HG03565 (cell line): ENCODE data around the gene CA14.
"Not testable (repeated sequence)": the region's sequence is repeated elsewhere in the genome, so short reads cannot be mapped to it uniquely, and the experiment has no call there.

Experiments used
- ATAC-seq: cut with Tn5 transposase; IDR thresholded peaks from one replicate; pipeline ENCODE4 v1.9.1; 2021; ENCODE audit warnings: mild to moderate bottlenecking, moderate library complexity; ENCODE audit not compliant: unreplicated experiment

CA14 gene

DNA sequence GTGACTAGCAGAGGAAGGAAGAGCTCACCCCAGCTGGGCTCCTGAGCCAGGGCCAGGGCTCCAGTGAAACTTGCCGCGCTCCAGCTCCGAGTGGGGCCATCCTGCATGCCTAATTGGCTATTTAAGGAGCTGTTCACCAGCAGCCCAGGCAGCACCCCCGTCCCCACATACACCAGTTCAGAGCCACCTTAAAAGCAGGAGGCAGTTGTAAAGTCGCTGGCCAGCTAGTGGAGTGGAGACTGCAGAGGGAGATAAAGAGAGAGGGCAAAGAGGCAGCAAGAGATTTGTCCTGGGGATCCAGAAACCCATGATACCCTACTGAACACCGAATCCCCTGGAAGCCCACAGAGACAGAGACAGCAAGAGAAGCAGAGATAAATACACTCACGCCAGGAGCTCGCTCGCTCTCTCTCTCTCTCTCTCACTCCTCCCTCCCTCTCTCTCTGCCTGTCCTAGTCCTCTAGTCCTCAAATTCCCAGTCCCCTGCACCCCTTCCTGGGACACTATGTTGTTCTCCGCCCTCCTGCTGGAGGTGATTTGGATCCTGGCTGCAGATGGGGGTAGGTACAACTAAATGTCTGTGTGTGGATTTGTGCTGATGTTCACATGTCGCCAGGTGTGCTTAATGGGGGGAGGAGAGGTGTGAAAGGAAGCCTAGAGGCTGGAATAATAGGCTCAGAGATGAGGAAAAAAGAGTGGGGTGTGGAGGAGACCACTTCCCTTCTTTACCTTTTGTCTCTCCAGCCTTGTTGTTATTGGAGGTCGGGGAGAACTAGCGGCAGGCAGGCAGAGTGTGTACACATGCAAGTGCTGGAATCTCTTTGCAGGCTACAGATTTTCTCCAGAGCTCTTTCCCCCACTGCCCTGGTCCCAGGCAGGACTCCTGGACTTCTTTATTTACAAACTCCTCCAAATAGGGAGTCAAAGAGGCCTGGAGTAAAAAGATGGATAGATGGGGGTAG, at the start of gene CA14:
TSS of gene CA14 (plus strand) at position 151 of the 962 bp plus-strand sequence. CDS start at position 506, 355 bp downstream.
- ATAC-seq = no peak

DNA sequence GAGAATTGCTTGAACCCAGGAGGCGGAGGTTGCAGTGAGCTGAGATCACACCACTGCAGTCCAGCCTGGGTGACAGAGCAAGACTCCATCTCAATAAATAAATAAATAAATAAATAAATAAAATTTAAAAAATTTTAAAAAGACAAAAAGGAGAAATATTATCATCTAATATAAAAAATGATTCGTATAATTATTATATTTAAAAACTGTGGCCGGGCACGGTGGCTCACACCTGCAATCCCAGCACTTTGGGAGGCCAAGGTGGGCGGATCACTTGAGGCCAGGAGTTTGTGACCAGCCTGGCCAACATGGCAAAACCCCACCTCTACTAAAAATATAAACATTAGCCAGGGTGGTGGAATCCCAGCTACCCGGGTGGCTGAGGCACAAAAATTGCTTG, 49.1 kb upstream of the CA14 start:
- not testable (repeated sequence) for ATAC-seq

DNA sequence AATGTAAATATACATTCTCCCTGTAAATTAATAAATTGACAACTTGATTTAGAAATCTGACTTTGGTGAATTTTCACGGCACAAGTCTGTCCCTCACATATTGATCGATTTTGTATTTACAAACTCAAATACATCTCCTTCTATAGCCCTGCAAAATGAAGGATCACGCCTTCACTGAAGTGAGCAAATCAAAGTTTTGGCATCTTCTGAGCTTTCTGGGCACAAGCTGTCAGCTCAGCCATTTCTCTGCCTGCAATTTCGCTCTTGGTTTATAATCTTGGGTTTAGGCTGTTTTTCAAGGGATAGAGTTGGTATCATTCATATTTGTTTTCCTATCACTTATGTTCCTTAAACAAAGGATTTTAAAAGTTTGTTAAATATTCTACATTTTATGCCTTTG, 47.5 kb upstream of the CA14 start:
- ATAC-seq = no peak

GRCh38 chr1:150210706-150211105, 46.9 kb upstream of the CA14 start:
- no peak for ATAC-seq

- ATAC-seq = no peak
Measured at GRCh38 chr1:150212070-150212469, 45.5 kb upstream of the CA14 start.

DNA sequence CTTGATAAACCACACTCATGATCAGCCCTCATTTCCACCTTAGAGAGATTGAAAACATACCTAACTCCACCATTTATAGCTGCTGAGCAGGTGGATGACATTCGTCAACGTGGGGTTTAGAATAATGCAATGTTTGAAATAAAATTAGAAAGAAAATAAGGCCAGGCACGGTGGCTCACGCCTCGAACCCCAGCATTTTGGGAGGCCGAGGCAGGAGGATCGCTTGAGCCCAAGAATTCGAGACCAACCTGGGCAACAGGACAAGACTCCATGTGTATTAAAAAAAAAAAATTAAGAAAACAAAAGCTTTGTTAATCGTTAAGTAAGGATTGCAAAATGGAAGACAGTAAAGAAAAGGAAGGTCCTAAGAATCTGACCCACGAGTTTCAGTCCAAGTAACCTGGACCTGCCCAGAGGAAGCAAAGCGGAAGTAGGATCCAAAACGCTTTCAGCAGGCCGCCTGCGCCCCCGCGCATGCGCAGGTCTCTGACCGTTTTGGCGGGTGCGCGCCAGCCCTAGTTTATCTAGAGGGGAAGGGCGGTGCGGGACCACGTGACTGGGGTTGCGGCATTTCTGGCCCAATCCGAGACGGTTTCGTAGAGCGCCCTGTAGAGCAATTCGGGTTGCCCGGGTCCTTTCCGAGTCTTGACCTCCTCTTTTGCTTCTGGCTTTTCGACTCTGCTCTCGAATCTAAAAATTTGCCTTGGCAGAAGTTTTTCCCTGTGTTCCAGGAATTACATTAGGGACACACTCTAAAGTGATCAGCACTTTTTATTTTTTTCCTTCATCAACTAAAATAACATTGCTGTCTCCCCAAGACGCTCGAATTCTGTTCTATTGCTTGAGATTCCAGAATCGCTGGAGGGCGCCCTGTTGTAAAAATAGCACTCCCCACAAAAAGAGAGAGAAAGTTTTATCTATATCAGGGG, 44.1 kb upstream of the CA14 start:
- peak; percentile 81 for ATAC-seq

DNA sequence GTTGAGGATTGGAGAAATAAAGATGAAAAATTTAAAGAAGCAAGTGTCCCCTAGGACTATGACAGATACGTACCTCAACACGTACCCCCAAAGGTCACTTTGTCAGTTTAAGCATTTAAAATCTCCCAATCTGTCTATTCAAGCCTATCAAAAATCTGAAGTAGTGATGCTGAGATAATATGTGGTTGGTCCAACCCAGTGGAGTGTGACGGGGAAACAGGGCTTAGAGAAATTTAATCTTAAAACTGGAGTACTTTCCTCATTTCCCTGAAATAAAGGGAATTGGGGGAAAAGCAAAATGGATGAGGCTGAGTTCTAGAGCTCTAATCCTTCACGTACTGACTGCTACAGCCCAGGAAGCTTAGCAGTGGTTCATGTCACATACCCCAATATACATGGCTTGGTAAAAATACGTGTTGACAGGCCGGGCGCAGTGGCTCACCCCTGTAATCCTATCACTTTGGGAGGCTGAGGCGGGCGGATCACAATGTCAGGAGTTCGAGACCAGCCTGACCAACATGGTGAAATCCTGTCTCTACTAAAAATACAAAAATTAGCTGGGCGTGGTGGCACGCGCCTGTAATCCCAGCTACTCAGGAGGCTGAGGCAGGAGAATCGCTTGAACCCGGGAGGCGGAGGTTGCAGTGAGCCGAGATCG, 43.3 kb upstream of the CA14 start:
- not testable (repeated sequence) for ATAC-seq

DNA sequence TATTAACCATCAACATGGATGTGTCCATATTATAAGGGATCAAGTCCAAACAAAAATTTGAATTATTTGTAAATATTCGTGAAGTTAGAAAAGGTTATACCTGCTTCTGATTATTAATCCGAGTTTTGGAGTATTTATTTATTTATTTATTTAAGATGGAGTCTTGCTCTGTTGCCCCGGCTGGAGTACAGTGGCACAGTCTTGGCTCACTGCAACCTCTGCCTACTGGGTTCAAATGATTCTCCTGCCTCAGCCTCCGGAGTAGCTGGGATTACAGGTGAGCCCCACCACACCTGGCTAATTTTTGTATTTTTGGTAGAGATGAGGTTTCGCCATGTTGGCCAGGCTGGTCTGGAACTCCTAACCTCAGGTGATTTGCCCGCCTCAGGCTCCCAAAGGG, 41.7 kb upstream of the CA14 start:
- ATAC-seq = not testable (repeated sequence)

DNA sequence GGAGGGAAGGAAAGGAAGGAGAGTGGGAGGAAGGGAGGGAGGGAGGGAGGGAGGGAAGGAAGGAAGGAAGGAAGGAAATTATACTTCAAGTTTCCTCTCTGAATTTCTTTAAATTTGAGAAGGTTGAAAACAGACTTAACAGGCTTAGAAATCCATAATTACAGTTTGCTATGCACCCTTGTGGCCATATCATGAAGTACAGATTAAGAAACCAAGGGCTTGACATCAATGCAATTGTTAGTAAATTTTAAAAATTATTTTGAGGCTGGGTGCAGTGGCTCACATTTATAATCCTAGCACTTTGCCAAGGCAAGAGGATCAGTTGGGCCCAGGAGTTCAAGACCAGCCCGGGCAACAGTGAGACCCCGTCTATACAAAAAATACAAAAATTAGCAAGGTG, 36.0 kb upstream of the CA14 start:
- no peak for ATAC-seq

- ATAC-seq = no peak
Measured at GRCh38 chr1:150224983-150225382, 32.6 kb upstream of the CA14 start.

- no peak for ATAC-seq
Measured at GRCh38 chr1:150225546-150225945, 32.0 kb upstream of the CA14 start.

- no peak for ATAC-seq
Measured at GRCh38 chr1:150226486-150226885, 31.1 kb upstream of the CA14 start.

GRCh38 chr1:150227228-150227627, 30.3 kb upstream of the CA14 start:
- no peak for ATAC-seq

DNA sequence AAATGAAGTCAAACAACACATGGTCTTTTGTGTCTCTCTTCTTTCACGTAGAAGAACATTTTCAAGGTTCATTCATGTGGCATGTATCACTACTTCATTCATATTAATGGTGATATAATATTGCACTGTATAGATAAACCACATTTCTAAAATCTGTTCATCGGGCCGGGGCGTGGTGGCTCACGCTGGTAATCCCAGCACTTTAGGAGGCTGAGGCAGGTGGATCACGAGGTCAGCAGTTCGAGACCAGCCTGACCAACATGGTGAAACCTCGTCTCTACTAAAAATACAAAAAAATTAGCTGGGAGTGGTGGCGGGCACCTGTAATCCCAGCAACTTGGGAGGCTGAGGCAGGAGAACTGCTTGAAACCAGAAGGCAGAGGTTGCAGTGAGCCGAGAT, 29.3 kb upstream of the CA14 start:
- ATAC-seq = not testable (repeated sequence)

DNA sequence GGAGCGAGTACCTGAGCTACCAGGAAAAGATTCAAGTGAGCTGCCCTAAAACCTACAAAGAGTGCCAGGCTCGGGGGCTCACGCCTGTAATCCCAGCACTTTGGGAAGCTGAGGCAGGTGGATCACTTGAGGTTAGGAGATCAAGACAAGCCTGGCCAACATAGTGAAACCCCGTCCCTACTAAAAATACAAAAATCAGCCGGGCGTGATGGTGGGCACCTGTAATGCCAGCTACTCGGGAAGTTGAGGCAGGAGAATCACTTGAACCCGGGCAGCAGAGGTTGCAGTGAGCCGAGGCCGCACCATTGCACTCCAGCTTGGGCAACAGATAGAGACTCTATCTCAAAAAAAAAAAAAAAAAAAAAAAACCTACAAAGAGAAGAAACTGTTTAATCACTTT, 24.7 kb upstream of the CA14 start:
- not testable (repeated sequence) for ATAC-seq

DNA sequence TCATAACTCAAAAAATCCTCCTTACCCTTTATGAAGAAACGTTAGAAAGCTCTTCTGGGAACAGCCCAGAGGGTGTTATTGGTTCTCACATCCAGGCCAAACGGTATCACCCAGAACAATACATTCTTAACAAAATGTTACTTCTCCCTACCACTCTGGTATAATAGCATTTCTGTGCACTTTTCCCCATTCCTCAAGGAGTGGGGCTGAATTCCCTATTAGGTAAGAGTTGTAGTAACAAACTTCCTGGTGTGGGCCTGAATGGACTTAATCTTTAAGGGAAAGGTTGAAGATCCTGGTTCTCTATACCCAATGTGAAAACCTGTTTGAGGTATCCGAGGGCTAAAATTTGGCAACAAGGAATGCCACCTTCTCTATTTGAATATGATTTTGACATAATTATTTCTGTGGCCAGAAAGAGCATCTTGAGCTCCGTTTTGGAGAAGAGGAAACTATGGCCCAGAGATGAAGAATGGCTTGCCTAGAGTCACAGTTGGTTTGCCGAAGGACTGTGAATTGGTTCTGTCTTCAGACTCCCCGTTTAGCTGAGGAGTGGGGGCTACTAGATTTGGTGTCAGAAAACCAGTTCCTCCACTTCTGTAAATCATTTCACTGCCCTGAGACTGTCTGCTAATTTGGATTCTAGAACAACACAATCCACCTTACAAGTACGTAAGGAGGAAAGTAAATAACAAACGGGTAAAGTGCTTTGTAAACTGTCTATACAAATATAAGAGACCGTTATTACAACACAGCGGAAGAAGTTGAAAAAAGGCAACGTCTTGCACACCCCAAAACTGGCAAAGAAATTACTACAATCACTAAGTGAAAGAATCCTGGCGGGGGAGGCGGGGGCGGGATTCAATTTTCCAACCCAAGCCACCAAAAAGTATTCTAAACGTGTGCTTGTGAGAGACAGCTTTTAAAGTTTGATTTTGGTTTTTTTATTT, 23.9 kb upstream of the CA14 start:
- ATAC-seq = no peak

DNA sequence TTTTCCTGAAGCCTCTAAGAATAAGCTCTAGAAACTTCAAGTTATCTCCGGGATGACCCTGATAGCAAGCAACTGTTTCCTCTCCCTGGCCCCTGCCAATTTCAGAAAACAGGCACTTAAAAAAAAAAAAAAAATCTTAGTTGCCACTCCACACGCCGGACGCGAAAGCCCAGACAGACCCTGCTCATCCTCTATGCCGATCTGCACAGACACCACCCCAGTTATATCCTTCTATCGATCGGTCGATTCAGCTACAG, 23.3 kb upstream of the CA14 start:
- ATAC-seq = no peak

- ATAC-seq = peak; percentile 37
Measured at GRCh38 chr1:150234566-150235293, 22.8 kb upstream of the CA14 start.

GRCh38 chr1:150235294-150235851, 22.2 kb upstream of the CA14 start:
- no peak for ATAC-seq
